ENCODE measurements around the gene PDK2. TPM values are rescaled to one million over a fixed set of nuclear protein-coding genes. Genes with fewer than 3 reads are reported as not detected.
A peak's percentile ranks its signal among the peaks of the same experiment; 100 is the strongest.

Gene PDK2
- total RNA-seq, 1 donor from 2014 or later: 17.5 TPM

- H3K4me3 ChIP-seq (ENCODE audit: low read depth, low read length): no peak overlapping the region
- no peak for TF ChIP-seq CTCF (conservative IDR thresholded peaks at IDR 0.05; ENCODE audit: low read depth, low read length)
- no peak for DNase-seq (ENCODE audit: low read depth)
Observed at GRCh38 chr17:50114401-50114800, 19.2 kb downstream of the PDK2 start.

- no peak for DNase-seq (ENCODE audit: low read depth)
- peak; percentile 83 for TF ChIP-seq CTCF (conservative IDR thresholded peaks at IDR 0.05; ENCODE audit: low read depth, low read length)
- H3K4me3 ChIP-seq (ENCODE audit: low read depth, low read length): no peak overlapping the region
Observed at GRCh38 chr17:50114849-50115357, 19.8 kb downstream of the PDK2 start.

DNA sequence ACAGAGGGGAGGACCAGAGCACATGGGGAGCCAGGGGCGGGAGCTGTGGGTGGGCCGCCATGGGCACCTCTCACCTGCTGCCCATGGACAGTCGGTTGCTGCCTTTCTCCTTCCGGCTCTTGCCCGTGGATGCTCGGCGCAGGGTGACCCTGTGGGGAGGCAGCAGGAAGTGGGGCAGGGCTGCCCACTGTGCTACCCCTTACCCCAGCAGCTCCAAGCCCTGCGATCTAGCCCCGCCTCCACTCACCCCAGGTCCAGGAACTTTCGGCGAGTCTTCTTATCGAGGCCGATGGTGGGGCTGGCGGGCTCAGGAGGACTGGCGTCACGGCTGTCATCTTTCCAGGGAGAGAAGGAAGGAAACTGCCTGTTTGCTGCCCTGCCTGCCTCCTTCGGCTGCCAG, 20.6 kb downstream of the PDK2 start:
- DNase-seq (ENCODE audit: low read depth): no peak
- H3K4me3 ChIP-seq (ENCODE audit: low read depth, low read length): no peak overlapping the region
- no peak for TF ChIP-seq CTCF (conservative IDR thresholded peaks at IDR 0.05; ENCODE audit: low read depth, low read length)

GRCh38 chr17:50117202-50118051, 22.3 kb downstream of the PDK2 start:
- H3K4me3 ChIP-seq (ENCODE audit: low read depth, low read length): peak overlapping the region; percentile 16
- no peak for DNase-seq (ENCODE audit: low read depth)
- peak; percentile 63 for TF ChIP-seq CTCF (conservative IDR thresholded peaks at IDR 0.05; ENCODE audit: low read depth, low read length)

DNA sequence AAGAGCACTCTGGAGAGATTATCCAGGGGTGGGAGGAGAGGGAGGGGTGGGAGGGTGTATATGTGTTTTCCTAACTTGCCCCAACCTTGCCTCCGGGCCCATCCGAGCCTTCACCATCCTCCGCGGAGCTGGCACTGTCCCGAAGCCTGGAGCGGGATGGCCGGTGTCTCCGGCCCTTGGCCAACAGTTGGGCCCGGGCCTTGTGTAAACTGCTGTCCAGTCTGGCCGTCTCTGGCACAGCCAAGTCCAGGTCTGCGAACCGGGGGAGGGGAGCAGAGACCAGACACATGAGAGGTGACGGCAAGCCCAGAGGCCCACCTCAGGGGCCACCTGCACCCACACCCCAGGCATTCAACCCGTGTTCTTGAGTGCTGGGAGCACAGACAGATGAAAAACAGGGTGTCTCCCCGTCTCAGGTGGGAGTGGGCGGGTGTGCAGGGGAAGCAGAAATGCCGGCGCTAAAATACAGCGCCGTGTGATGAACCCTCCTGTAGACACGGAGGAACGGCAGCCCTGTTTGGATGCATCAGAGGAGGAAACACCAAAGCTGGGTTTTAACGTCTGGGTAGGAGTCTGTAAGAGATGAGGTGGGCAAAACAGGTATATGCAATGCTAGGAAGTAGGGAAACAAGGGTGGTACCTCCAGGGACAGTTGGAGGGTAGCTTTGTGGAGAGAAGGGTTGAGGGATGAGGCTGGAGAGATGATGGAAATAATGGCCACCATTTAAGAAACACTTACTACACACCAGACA, 23.1 kb downstream of the PDK2 start:
- no peak for TF ChIP-seq CTCF (conservative IDR thresholded peaks at IDR 0.05; ENCODE audit: low read depth, low read length)
- H3K4me3 ChIP-seq (ENCODE audit: low read depth, low read length): no peak overlapping the region
- DNase-seq (ENCODE audit: low read depth): no peak

DNA sequence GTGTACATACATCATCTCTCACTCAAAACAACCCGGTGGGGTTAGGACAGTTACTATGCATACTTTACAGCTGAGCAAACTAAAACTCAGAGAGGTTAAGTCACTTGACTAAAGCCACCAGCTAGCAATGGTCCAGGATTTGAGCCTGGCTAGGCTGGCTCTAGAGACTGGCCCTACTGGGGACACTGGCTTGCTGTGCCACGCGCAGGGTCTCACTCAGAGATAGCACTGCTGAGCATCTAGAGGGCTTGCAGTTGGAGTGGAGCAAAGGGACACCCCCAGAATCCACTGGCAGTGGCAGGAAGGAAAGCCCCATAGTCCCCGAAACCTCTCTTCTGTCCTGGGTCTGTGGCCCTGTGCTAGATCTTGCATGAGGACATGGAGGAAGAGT, 23.7 kb downstream of the PDK2 start:
- no peak for DNase-seq (ENCODE audit: low read depth)
- no peak overlapping the region for H3K4me3 ChIP-seq (ENCODE audit: low read depth, low read length)
- TF ChIP-seq CTCF (conservative IDR thresholded peaks at IDR 0.05; ENCODE audit: low read depth, low read length): no peak
